ENCODE measurements around the gene PACRG.

The PACRG gene

GRCh38 chr6:163291622-163292021 is 563.8 kb downstream of the PACRG start:
- DNase-seq = no peak
- no peak for TF ChIP-seq CTCF (IDR thresholded peaks at IDR 0.05)
- Mint-ChIP-seq H3K4me3 (no peak overlapping the region), H3K4me1 (peaks cover 12% of the 10 kb centered on the region), H3K9me3 (peaks cover 7% of the 10 kb centered on the region), H3K36me3 (ENCODE audit: low read depth) (no peaks in the 10 kb centered on the region), H3K27me3 (ENCODE audit: low read depth, poor library complexity) (peaks cover 4% of the 10 kb centered on the region), H3K27ac (no peak overlapping the region)

- Mint-ChIP-seq H3K4me3 (no peak overlapping the region), H3K27me3 (ENCODE audit: low read depth, poor library complexity) (no peaks in the 10 kb centered on the region), H3K36me3 (ENCODE audit: low read depth) (no peaks in the 10 kb centered on the region), H3K9me3 (peaks cover 7% of the 10 kb centered on the region), H3K4me1 (peaks cover 28% of the 10 kb centered on the region), H3K27ac (no peak overlapping the region)
- no peak for DNase-seq
- TF ChIP-seq CTCF (IDR thresholded peaks at IDR 0.05) = no peak
Observed at GRCh38 chr6:163293286-163293685, 565.5 kb downstream of the PACRG start.

GRCh38 chr6:163294734-163295133 is 567.0 kb downstream of the PACRG start:
- Mint-ChIP-seq H3K9me3 (peaks cover 7% of the 10 kb centered on the region), H3K27ac (no peak overlapping the region), H3K27me3 (ENCODE audit: low read depth, poor library complexity) (peaks cover 4% of the 10 kb centered on the region), H3K36me3 (ENCODE audit: low read depth) (no peaks in the 10 kb centered on the region), H3K4me1 (peaks cover 38% of the 10 kb centered on the region), H3K4me3 (no peak overlapping the region)
- no peak for DNase-seq
- no peak for TF ChIP-seq CTCF (IDR thresholded peaks at IDR 0.05)

DNA sequence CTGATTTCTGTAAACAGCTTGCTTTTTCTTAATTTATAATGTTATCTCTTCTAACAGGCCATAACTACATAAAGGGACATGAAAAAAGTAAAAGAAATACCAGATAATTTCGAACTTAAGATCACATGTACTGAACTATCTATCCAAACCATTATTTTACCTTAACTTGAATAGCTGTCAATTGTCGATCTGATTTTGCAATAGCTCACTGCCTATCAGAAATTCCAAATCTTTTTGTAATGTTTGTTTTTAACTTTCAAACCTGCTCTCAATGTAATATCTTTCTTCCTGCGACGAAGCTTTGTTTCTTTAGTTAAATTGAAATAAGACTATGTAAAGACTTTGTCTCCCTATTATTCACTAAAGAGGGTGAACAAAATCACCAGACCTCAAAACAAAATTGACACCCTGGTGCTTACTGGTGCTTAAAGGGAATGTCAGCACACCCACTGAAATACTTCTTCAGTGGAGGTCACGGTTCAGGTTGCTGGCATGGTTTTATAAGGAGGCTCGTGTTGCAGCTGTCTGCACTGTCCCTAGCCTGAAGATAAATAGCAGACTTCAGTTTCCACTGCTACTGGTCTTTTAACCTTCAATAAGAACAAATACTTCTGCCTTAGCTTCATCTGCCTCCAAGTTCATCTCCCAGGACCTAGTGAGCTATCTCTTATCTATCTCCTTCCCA is 569.2 kb downstream of the PACRG start:
- Mint-ChIP-seq H3K27ac (no peak overlapping the region), H3K4me1 (peaks cover 36% of the 10 kb centered on the region), H3K4me3 (no peak overlapping the region), H3K27me3 (ENCODE audit: low read depth, poor library complexity) (peaks cover 4% of the 10 kb centered on the region), H3K36me3 (ENCODE audit: low read depth) (no peaks in the 10 kb centered on the region), H3K9me3 (peaks cover under 1% of the 10 kb centered on the region)
- TF ChIP-seq CTCF (IDR thresholded peaks at IDR 0.05) = no peak
- DNase-seq = peak; percentile 38

DNA sequence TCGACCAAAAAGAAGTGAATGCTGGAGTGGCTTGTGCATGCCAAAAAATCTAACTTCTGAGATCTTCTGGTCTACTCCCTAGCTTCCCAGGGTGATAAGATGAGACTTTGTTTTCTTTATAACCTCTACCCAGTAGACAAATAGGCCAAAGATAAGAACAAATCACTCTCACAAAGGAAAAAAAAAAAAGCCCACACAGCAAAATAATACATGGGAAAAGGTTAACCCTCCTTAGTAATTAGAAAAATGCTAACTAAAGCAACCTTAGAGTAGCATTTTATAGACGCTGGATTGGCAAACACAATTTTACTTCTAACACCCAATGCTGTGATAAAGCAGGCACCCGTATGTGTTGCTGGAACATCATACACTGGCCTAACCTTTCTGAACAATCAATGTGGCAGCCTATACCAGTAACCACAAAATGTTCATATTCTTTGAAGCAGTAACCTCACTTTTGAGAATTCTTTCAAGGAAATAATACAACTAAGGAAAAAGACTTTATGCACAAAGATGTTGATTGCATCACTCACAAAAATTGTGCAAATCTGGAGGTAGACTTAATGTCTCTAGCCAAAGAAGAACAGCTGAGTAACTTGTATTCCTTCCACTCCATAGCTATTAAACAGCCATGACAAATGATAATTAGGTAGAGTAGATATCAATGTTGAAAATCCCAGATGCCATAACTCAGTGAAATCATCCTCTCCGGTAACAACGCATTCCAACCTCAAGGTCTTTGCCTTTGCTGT is 570.5 kb downstream of the PACRG start:
- DNase-seq = no peak
- TF ChIP-seq CTCF (IDR thresholded peaks at IDR 0.05) = no peak
- Mint-ChIP-seq H3K4me3 (no peak overlapping the region), H3K4me1 (peaks cover 39% of the 10 kb centered on the region), H3K9me3 (no peaks in the 10 kb centered on the region), H3K36me3 (ENCODE audit: low read depth) (no peaks in the 10 kb centered on the region), H3K27ac (no peak overlapping the region), H3K27me3 (ENCODE audit: low read depth, poor library complexity) (peaks cover 11% of the 10 kb centered on the region)

All from nephron progenitor cell (in vitro differentiated cells).